Thyroid gland (tissue), 4 donors: ENCODE data around the gene TXLNG.

Source experiments
- POLR2A ChIP-seq, 2 donors: fragments of 450-650 bp; IDR thresholded peaks; one replicate each; pipeline ENCODE4 v1.6.1; 2017; ENCODE audit warnings: antibody characterized with exemption in 2 of 2, mild to moderate bottlenecking in 2 of 2, moderate library complexity in 1 of 2
- TF ChIP-seq, protein P1 (sequence below), 6 experiments: fragments of 200-600 bp in 3 of 6; fragments of 450-650 bp in 3 of 6; sonication (generic) in 3 of 6; IDR thresholded peaks; one replicate each; pipeline ENCODE4 v1.5.1; 2016 to 2019; ENCODE audit warnings: antibody characterized with exemption in 6 of 6, mild to moderate bottlenecking in 2 of 6, inconsistent platforms in 1 of 6, moderate library complexity in 1 of 6

DNA sequence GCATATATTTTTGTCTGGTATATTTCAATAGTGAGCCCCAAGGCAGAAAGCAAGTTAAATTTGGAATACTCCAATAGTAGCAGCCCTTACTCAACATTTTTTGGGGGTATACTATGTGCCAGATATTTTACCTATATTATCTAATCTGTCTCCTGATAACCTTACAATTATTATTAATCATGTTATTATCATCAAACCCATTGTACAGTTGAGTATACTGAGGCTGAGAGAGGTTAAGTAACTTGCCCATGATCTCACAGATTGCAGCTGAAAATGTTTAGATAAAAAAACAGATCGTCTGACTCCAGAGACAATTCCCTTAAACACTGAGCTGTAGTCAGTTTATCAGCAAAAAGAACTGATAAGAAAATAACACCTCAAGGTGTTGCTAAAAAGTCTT lies 90.4 kb downstream of the TXLNG start:
- TF ChIP-seq, protein P1, sequence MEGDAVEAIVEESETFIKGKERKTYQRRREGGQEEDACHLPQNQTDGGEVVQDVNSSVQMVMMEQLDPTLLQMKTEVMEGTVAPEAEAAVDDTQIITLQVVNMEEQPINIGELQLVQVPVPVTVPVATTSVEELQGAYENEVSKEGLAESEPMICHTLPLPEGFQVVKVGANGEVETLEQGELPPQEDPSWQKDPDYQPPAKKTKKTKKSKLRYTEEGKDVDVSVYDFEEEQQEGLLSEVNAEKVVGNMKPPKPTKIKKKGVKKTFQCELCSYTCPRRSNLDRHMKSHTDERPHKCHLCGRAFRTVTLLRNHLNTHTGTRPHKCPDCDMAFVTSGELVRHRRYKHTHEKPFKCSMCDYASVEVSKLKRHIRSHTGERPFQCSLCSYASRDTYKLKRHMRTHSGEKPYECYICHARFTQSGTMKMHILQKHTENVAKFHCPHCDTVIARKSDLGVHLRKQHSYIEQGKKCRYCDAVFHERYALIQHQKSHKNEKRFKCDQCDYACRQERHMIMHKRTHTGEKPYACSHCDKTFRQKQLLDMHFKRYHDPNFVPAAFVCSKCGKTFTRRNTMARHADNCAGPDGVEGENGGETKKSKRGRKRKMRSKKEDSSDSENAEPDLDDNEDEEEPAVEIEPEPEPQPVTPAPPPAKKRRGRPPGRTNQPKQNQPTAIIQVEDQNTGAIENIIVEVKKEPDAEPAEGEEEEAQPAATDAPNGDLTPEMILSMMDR (IDR thresholded peaks at IDR 0.05), result no peak
- no peak for TF ChIP-seq POLR2A (IDR thresholded peaks at IDR 0.05)
